DMS79 treated with DMSO at 0.1 percent for 48 hours (cell line): ENCODE data around the gene FLNA.
"Not testable (repeated sequence)": the region's sequence is repeated elsewhere in the genome, so short reads cannot be mapped to it uniquely, and the experiment has no call there.

ENCODE experiments used
- DNase-seq: peaks from one replicate; lab custom pipeline; 2025; lab: John Stamatoyannopoulos, UW

The FLNA gene

GRCh38 chrX:154397888-154398667 is 23.6 kb upstream of the FLNA start, which contains the start of gene RPL10:
Gene RPL10, plus strand, starts transcription at chrX:154398377. Its CDS starts 143 bp downstream, at chrX:154398520.
- peak; percentile 87 for DNase-seq

GRCh38 chrX:154396973-154397887 is 22.8 kb upstream of the FLNA start:
- peak; percentile 35 for DNase-seq

- DNase-seq, result not testable (repeated sequence)
Observed at GRCh38 chrX:154396363-154396762, 21.9 kb upstream of the FLNA start.

GRCh38 chrX:154389812-154390747 is 15.6 kb upstream of the FLNA start:
- not testable (repeated sequence) for DNase-seq

- not testable (repeated sequence) for DNase-seq
Observed at GRCh38 chrX:154388649-154389048, 14.2 kb upstream of the FLNA start.

- DNase-seq, result not testable (repeated sequence)
Observed at GRCh38 chrX:154388094-154388493, 13.7 kb upstream of the FLNA start.

GRCh38 chrX:154384284-154384892 is 10.0 kb upstream of the FLNA start:
- DNase-seq, result no peak

- DNase-seq, result no peak
Observed at GRCh38 chrX:154383359-154384283, 9.2 kb upstream of the FLNA start.

- DNase-seq, result no peak
Observed at GRCh38 chrX:154382483-154383069, 8.1 kb upstream of the FLNA start.

- no peak for DNase-seq
Observed at GRCh38 chrX:154381271-154381670, 6.8 kb upstream of the FLNA start.

- no peak for DNase-seq
Observed at GRCh38 chrX:154380787-154381186, 6.4 kb upstream of the FLNA start.

GRCh38 chrX:154380153-154380552 is 5.7 kb upstream of the FLNA start:
- no peak for DNase-seq

GRCh38 chrX:154379569-154379951 is 5.1 kb upstream of the FLNA start:
- DNase-seq, result no peak

- peak; percentile 93 for DNase-seq
Observed at GRCh38 chrX:154378799-154379568, 4.5 kb upstream of the FLNA start, which contains the start of gene EMD. Gene EMD, plus strand, starts transcription at chrX:154379295. Its CDS starts 190 bp downstream, at chrX:154379485.

- peak; percentile 29 for DNase-seq
Observed at GRCh38 chrX:154378059-154378798, 3.8 kb upstream of the FLNA start.

- no peak for DNase-seq
Observed at GRCh38 chrX:154376774-154377173, 2.3 kb upstream of the FLNA start.

- DNase-seq, result no peak
Observed at GRCh38 chrX:154375156-154375504, 696 bp upstream of the FLNA start.
